H9 (cell line): ENCODE results near the gene PSME1. TPM values are rescaled to one million over a fixed set of nuclear protein-coding genes. Genes with fewer than 3 reads are reported as not detected.

Source experiments
- DNase-seq: peaks from one replicate; pipeline ENCODE4 v3.0.0-alpha.2; 2017
- H2AFZ ChIP-seq: one replicate; pipeline ENCODE4 v1.6.1; 2013; ENCODE audit warnings: mild to moderate bottlenecking, low read length, control low read depth, moderate library complexity
- H2AK5ac ChIP-seq: 2 replicates; pipeline ENCODE4 v1.6.1; 2013; ENCODE audit warnings: low read length, control low read depth, mixed read lengths; ENCODE audit not compliant: insufficient read length
- H2BK120ac ChIP-seq: one replicate; pipeline ENCODE4 v1.6.1; 2013; ENCODE audit warnings: low read depth, mild to moderate bottlenecking, low read length, control low read depth, inconsistent platforms; ENCODE audit not compliant: poor library complexity, severe bottlenecking
- H2BK12ac ChIP-seq: 2 replicates; pipeline ENCODE4 v1.6.1; 2013; ENCODE audit warnings: low read length, control low read depth, mixed read lengths, low read depth; ENCODE audit not compliant: insufficient read length
- H2BK15ac ChIP-seq: 2 replicates; pipeline ENCODE4 v1.6.1; 2013; ENCODE audit warnings: low read depth, low read length, control low read depth
- H2BK20ac ChIP-seq: one replicate; pipeline ENCODE4 v1.6.1; 2013; ENCODE audit warnings: low read depth, mild to moderate bottlenecking, low read length, control low read depth, inconsistent platforms; ENCODE audit not compliant: poor library complexity, severe bottlenecking
- H2BK5ac ChIP-seq: 2 replicates; pipeline ENCODE4 v1.6.1; 2013; ENCODE audit warnings: low read length, control low read depth, mixed read lengths; ENCODE audit not compliant: insufficient read length
- H3K14ac ChIP-seq: 2 replicates; pipeline ENCODE4 v1.6.1; 2013; ENCODE audit warnings: low read length, control low read depth; ENCODE audit not compliant: insufficient read depth
- H3K18ac ChIP-seq: 2 replicates; pipeline ENCODE4 v1.6.1; 2013; ENCODE audit warnings: low read depth, mild to moderate bottlenecking, mixed read lengths, low read length, control low read depth; ENCODE audit not compliant: insufficient read length
- H3K23ac ChIP-seq: 2 replicates; pipeline ENCODE4 v1.6.1; 2013; ENCODE audit warnings: low read length, control low read depth, mixed read lengths, low read depth; ENCODE audit not compliant: insufficient read length
- H3K23me2 ChIP-seq: 2 replicates; pipeline ENCODE4 v1.6.1; 2013; ENCODE audit warnings: low read depth, mild to moderate bottlenecking, mixed read lengths, low read length, control low read depth; ENCODE audit not compliant: insufficient read length, poor library complexity, severe bottlenecking
- H3K27ac ChIP-seq: 2 replicates; pipeline ENCODE4 v1.5.1; 2013; ENCODE audit warnings: low read length, control low read depth, mixed read lengths, low read depth; ENCODE audit not compliant: insufficient read length
- H3K27me3 ChIP-seq: 2 replicates; pipeline ENCODE4 v1.6.1; 2013; ENCODE audit warnings: low read length, control low read depth, inconsistent platforms; ENCODE audit not compliant: insufficient read depth
- H3K4ac ChIP-seq: 2 replicates; pipeline ENCODE4 v1.6.1; 2013; ENCODE audit warnings: low read depth, mild to moderate bottlenecking, control low read depth, inconsistent platforms, low read length, moderate library complexity
- H3K4me1 ChIP-seq: 2 replicates; pipeline ENCODE4 v1.6.1; 2013; ENCODE audit warnings: low read length, control low read depth, inconsistent platforms; ENCODE audit not compliant: insufficient read depth
- H3K4me2 ChIP-seq: 2 replicates; pipeline ENCODE4 v1.6.1; 2013; ENCODE audit warnings: low read length, control low read depth, mixed read lengths; ENCODE audit not compliant: insufficient read length, insufficient read depth
- H3K56ac ChIP-seq: 2 replicates; pipeline ENCODE4 v1.6.1; 2013; ENCODE audit warnings: low read depth, mild to moderate bottlenecking, mixed read lengths, low read length, control low read depth; ENCODE audit not compliant: insufficient read length
- H3K79me1 ChIP-seq: 2 replicates; pipeline ENCODE4 v1.6.1; 2013; ENCODE audit warnings: low read depth, mild to moderate bottlenecking, moderate library complexity, low read length, control low read depth, inconsistent platforms; ENCODE audit not compliant: insufficient read depth, poor library complexity, severe bottlenecking
- H3K79me2 ChIP-seq: 2 replicates; pipeline ENCODE4 v1.6.1; 2013; ENCODE audit warnings: low read length, control low read depth, inconsistent platforms; ENCODE audit not compliant: insufficient read depth
- H3K9ac ChIP-seq: 2 replicates; pipeline ENCODE4 v1.6.1; 2013; ENCODE audit warnings: low read length, control low read depth, mixed read lengths; ENCODE audit not compliant: insufficient read length; ENCODE audit errors: extremely low read depth
- H3K9me3 ChIP-seq: one replicate; pipeline ENCODE4 v1.6.1; 2013; ENCODE audit warnings: low read depth, low read length, inconsistent platforms; ENCODE audit not compliant: control insufficient read depth
- H3T11ph ChIP-seq: one replicate; pipeline ENCODE4 v1.6.1; 2013; ENCODE audit warnings: mild to moderate bottlenecking, low read length, control low read depth, inconsistent platforms
- H4K20me1 ChIP-seq: one replicate; pipeline ENCODE4 v1.6.1; 2013; ENCODE audit not compliant: control insufficient read depth, insufficient read length, insufficient read depth
- H4K5ac ChIP-seq: 2 replicates; pipeline ENCODE4 v1.6.1; 2013; ENCODE audit warnings: low read depth, mild to moderate bottlenecking, mixed read lengths, low read length, control low read depth; ENCODE audit not compliant: insufficient read length
- H4K8ac ChIP-seq: replicated peaks from 2 replicates; pipeline ENCODE4 v1.6.1; 2013; ENCODE audit warnings: low read length, control low read depth, mixed read lengths, low read depth; ENCODE audit not compliant: insufficient read length
- H4K91ac ChIP-seq: 2 replicates; pipeline ENCODE4 v1.6.1; 2013; ENCODE audit warnings: low read depth, mild to moderate bottlenecking, moderate library complexity, mixed read lengths, low read length, control low read depth; ENCODE audit not compliant: insufficient read length
- H3K27ac Mint-ChIP-seq, 3 experiments: 2 replicates in 2 of 3; 3 replicates in 1 of 3; pipeline ENCODE4 v1.8.0; 2020 to 2021; ENCODE audit warnings: mixed read lengths in 3 of 3, mild to moderate bottlenecking in 1 of 3, moderate library complexity in 1 of 3
- H3K27me3 Mint-ChIP-seq: 2 replicates; pipeline ENCODE4 v1.8.0; 2021; ENCODE audit warnings: low read depth, mild to moderate bottlenecking, moderate library complexity, mixed read lengths
- H3K36me3 Mint-ChIP-seq, 3 experiments: 2 replicates in 2 of 3; 3 replicates in 1 of 3; pipeline ENCODE4 v1.8.0; 2020 to 2021; ENCODE audit warnings: low read depth in 3 of 3, mixed read lengths in 3 of 3; ENCODE audit not compliant: insufficient read depth in 1 of 3
- H3K4me1 Mint-ChIP-seq, 2 experiments: 2 replicates each; pipeline ENCODE4 v1.8.0; 2020; ENCODE audit warnings: mixed read lengths in 2 of 2
- H3K4me3 Mint-ChIP-seq, 2 experiments: 2 replicates in 1 of 2; 3 replicates in 1 of 2; pipeline ENCODE4 v1.8.0; 2020 to 2021; ENCODE audit warnings: mild to moderate bottlenecking in 2 of 2, mixed read lengths in 2 of 2, moderate library complexity in 1 of 2
- H3K9me3 Mint-ChIP-seq, 2 experiments: 2 replicates in 1 of 2; 3 replicates in 1 of 2; pipeline ENCODE4 v1.8.0; 2020; ENCODE audit warnings: mild to moderate bottlenecking in 2 of 2, mixed read lengths in 2 of 2, moderate library complexity in 1 of 2
- WGBS: extraction: QIAGEN DNeasy Blood & Tissue Kit; methylation state at CpG from one replicate; pipeline ENCODE4 v1.1.7; 2013; ENCODE audit warnings: missing lambda C conversion rate, low lambda C conversion rate, mixed read lengths; ENCODE audit not compliant: insufficient read length; ENCODE audit errors: extremely low coverage; 5-methylcytosine and 5-hydroxymethylcytosine counted together
- total RNA-seq: library from RNA; stranded (reverse); gene quantifications from 2 replicates; pipeline ENCODE4 v1.2.1, GENCODE V29; 2021
- TF ChIP-seq, protein P1 (sequence below): fragments of 200-600 bp; sonication (generic); conservative IDR thresholded peaks from 3 replicates; pipeline ENCODE4 v1.8.0; 2021; ENCODE audit warnings: antibody characterized with exemption, mild to moderate bottlenecking

PSME1 gene
- total RNA-seq, 1 experiment from 2014 or later, result 109 TPM

DNA sequence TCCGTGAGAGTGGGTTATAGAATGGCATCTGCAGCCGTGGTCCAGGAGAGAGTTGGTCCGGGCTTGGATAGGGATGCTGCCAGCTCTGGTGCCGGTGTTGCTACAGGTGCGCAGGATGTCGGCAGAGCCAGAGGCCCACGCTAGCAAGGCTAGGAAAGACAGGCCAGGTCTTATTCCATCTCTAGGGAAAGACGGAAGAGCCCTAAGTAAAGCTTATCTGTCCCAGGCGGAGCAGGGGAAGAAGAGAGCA lies 485 bp upstream of the PSME1 start:
- H3K4me3 Mint-ChIP-seq, result peak overlapping the region; percentile 73 to 89
- no peaks in the 10 kb centered on the region for H3K27me3 ChIP-seq
- H3K36me3 Mint-ChIP-seq, result peaks cover 22 to 33% (median 27%) of the 10 kb centered on the region in 3 experiments
- H3K4me2 ChIP-seq, result peak overlapping the region; percentile 64
- no peak overlapping the region for H2AFZ ChIP-seq
- no peak overlapping the region for H3K9ac ChIP-seq
- peaks cover 3% of the 10 kb centered on the region; the same call in 1 of the 2 replicates for H3K79me2 ChIP-seq
- no peaks in the 10 kb centered on the region for H4K20me1 ChIP-seq
- 0 out of 5 replicates have a peak, but pooled peaks cover 0 to 2% of the 10 kb centered on the region in 2 experiments for H3K9me3 Mint-ChIP-seq
- no peak overlapping the region for H2BK12ac ChIP-seq
- H3K23me2 ChIP-seq, result peaks cover 10% of the 10 kb centered on the region
- H3K79me1 ChIP-seq, result peaks cover 2% of the 10 kb centered on the region
- no peak overlapping the region for H4K91ac ChIP-seq
- H3K27ac Mint-ChIP-seq, result peak overlapping the region; percentile 55 to 93 (median 82); a peak in 4 of 7 replicates
- H3K27ac ChIP-seq, result no peak overlapping the region
- no CpG with 5 or more reads among the region's 9 CpGs for WGBS
- no peak overlapping the region for H3K18ac ChIP-seq
- H3K27me3 Mint-ChIP-seq, result no peaks in the 10 kb centered on the region
- no peak overlapping the region for H2BK120ac ChIP-seq
- H4K8ac ChIP-seq, result no peak overlapping the region
- no peak overlapping the region for H2AK5ac ChIP-seq
- no peaks in the 10 kb centered on the region for H3K9me3 ChIP-seq
- TF ChIP-seq, protein P1, sequence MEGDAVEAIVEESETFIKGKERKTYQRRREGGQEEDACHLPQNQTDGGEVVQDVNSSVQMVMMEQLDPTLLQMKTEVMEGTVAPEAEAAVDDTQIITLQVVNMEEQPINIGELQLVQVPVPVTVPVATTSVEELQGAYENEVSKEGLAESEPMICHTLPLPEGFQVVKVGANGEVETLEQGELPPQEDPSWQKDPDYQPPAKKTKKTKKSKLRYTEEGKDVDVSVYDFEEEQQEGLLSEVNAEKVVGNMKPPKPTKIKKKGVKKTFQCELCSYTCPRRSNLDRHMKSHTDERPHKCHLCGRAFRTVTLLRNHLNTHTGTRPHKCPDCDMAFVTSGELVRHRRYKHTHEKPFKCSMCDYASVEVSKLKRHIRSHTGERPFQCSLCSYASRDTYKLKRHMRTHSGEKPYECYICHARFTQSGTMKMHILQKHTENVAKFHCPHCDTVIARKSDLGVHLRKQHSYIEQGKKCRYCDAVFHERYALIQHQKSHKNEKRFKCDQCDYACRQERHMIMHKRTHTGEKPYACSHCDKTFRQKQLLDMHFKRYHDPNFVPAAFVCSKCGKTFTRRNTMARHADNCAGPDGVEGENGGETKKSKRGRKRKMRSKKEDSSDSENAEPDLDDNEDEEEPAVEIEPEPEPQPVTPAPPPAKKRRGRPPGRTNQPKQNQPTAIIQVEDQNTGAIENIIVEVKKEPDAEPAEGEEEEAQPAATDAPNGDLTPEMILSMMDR, result no peak
- H2BK20ac ChIP-seq, result no peak overlapping the region
- H3K4me1 Mint-ChIP-seq, result peaks cover 28 to 33% of the 10 kb centered on the region in 2 experiments
- H3K56ac ChIP-seq, result no peak overlapping the region
- no peak for DNase-seq
- no peak overlapping the region for H2BK5ac ChIP-seq
- no peaks in the 10 kb centered on the region for H3K4me1 ChIP-seq
- no peak overlapping the region for H3T11ph ChIP-seq
- H3K23ac ChIP-seq, result no peak overlapping the region
- H3K14ac ChIP-seq, result 0 out of 2 replicates have a peak overlapping the region, but pooled peaks have one; percentile 59
- no peak overlapping the region for H4K5ac ChIP-seq
- no peak overlapping the region for H2BK15ac ChIP-seq
- no peak overlapping the region for H3K4ac ChIP-seq
